OCI-LY7 (cell line): ENCODE results near the gene CTNNA3. TPM values are rescaled to one million over a fixed set of nuclear protein-coding genes. Genes with fewer than 3 reads are reported as not detected.

Source experiments
- BruUV-seq: library from RNA; stranded (reverse); fragments of 400-500 nt; replicated peaks from 2 replicates; lab custom pipeline; 2021; lab: Mats Ljungman, UMichigan
- CTCF ChIA-PET: fragments of 300-600 bp; sonication (Branson Sonifier 250); formaldehyde crosslinking; loops from one replicate; lab custom pipeline; 2022; ENCODE audit warnings: antibody characterized with exemption; ENCODE audit not compliant: unreplicated experiment; lab: Charles Lee
- POLR2A ChIA-PET: fragments of 300-600 bp; sonication (Branson Sonifier 250); formaldehyde crosslinking; loops from one replicate; lab custom pipeline; 2022; ENCODE audit warnings: antibody characterized with exemption; lab: Charles Lee
- DNase-seq: peaks from one replicate; pipeline ENCODE4 v3.0.0-alpha.2; 2015; ENCODE audit warnings: low spot score
- H2AFZ ChIP-seq: fragments of 200-600 bp; sonication (generic), shearing (Covaris generic); 2 replicates; pipeline ENCODE4 v1.6.1; 2014; ENCODE audit warnings: mild to moderate bottlenecking, antibody characterized with exemption, low read length, moderate library complexity
- H3K27ac ChIP-seq: fragments of 200-600 bp; sonication (generic); 2 replicates; pipeline ENCODE4 v1.5.1; 2014; ENCODE audit warnings: mixed run types, low read depth, mild to moderate bottlenecking, moderate library complexity, low read length, inconsistent platforms; ENCODE audit not compliant: poor library complexity, severe bottlenecking
- H3K36me3 ChIP-seq: fragments of 200-600 bp; sonication (generic); 2 replicates; pipeline ENCODE4 v1.6.1; 2014; ENCODE audit warnings: mild to moderate bottlenecking, antibody characterized with exemption, low read length, moderate library complexity, mixed read lengths; ENCODE audit not compliant: insufficient read depth
- H3K4me1 ChIP-seq: fragments of 200-600 bp; sonication (generic); 2 replicates; pipeline ENCODE4 v1.5.1; 2014; ENCODE audit warnings: mild to moderate bottlenecking, low read length; ENCODE audit not compliant: insufficient read depth, poor library complexity, severe bottlenecking
- H3K4me2 ChIP-seq: fragments of 200-600 bp; sonication (generic); 2 replicates; pipeline ENCODE4 v1.6.1; 2014; ENCODE audit warnings: mild to moderate bottlenecking, low read length
- H3K4me3 ChIP-seq: fragments of 200-600 bp; sonication (generic); 2 replicates; pipeline ENCODE4 v1.5.1; 2014; ENCODE audit warnings: mild to moderate bottlenecking, low read depth, low read length; ENCODE audit not compliant: poor library complexity, severe bottlenecking
- H3K79me2 ChIP-seq: fragments of 200-600 bp; sonication (generic); 2 replicates; pipeline ENCODE4 v1.6.1; 2016; ENCODE audit warnings: low read depth, mild to moderate bottlenecking, low read length, moderate library complexity, mixed read lengths; ENCODE audit not compliant: insufficient read depth
- H3K9me2 ChIP-seq: fragments of 200-600 bp; sonication (generic); 2 replicates; pipeline ENCODE4 v1.6.1; 2016; ENCODE audit warnings: mild to moderate bottlenecking, low read length, mixed read lengths; ENCODE audit not compliant: insufficient read depth
- H3K9me3 ChIP-seq: fragments of 200-600 bp; sonication (generic); 2 replicates; pipeline ENCODE4 v1.6.1; 2014; ENCODE audit warnings: mild to moderate bottlenecking, mixed run types, low read length, mixed read lengths
- H4K20me1 ChIP-seq: fragments of 200-600 bp; sonication (generic); 2 replicates; pipeline ENCODE4 v1.6.1; 2014; ENCODE audit warnings: mild to moderate bottlenecking, antibody characterized with exemption, low read length, moderate library complexity, mixed read lengths; ENCODE audit not compliant: insufficient read depth
- EZH2phosphoT487 ChIP-seq: fragments of 200-600 bp; sonication (generic); IDR thresholded peaks from 2 replicates; pipeline ENCODE4 v1.6.1; 2018; ENCODE audit warnings: low read depth, borderline replicate concordance, mild to moderate bottlenecking, mixed run types, antibody characterized with exemption, low read length, moderate library complexity, mixed read lengths
- intact Hi-C: fragments of 100-400 bp; cut with micrococcal nuclease; formaldehyde crosslinking; loops from one replicate; pipeline ENCODE4 v1.10.0; 2022; ENCODE audit not compliant: unreplicated experiment
- total RNA-seq, 2 experiments: library from RNA; depleted of rRNA in 1 of 2; stranded (reverse); fragments of >200 nt in 1 of 2; shearing (Covaris generic) in 1 of 2; gene quantifications; 2 replicates each; pipeline ENCODE4 v1.2.3, GENCODE V29; 2014 to 2022
- TF ChIP-seq, protein P1 (sequence below): fragments of 200-600 bp; sonication (generic); conservative IDR thresholded peaks from 2 replicates; pipeline ENCODE4 v1.5.1; 2014; ENCODE audit warnings: mild to moderate bottlenecking, antibody characterized with exemption, low read length, moderate library complexity, mixed read lengths

Gene CTNNA3
- total RNA-seq, 2 experiments from 2014 or later: not detected

DNA sequence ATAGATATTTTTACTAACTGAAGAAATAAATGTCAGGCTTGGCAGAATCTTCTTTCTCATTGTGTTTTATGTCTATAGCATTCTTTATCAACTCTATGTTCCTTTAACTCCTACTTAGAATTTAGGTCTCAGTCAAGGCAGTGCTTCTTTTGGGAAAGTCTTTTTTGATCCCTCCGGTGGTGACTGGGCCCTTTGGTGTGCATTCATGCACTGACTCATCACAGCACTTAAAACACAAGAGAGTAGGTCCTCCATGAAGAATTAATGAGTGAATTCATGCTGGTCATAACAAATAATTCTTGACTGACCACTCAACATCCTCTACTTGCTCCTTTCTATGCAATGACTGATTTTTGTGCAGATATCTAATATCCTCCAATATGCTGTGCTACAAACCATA is 1229.0 kb downstream of the CTNNA3 start:
- Histone ChIP-seq H3K36me3 (no peaks in the 10 kb centered on the region), H2AFZ (no peak overlapping the region), H3K4me1 (no peaks in the 10 kb centered on the region), H3K9me2 (no peaks in the 10 kb centered on the region), H3K4me2 (no peak overlapping the region), H3K9me3 (no peaks in the 10 kb centered on the region), H3K27ac (no peak overlapping the region), H3K79me2 (no peaks in the 10 kb centered on the region), H4K20me1 (no peaks in the 10 kb centered on the region), H3K4me3 (no peak overlapping the region)
- ChIA-PET POLR2A (no interaction called here), CTCF (no interaction called here)
- no TSS peak for BruUV-seq
- intact Hi-C loops: no loop called here
- TF ChIP-seq, protein P1, sequence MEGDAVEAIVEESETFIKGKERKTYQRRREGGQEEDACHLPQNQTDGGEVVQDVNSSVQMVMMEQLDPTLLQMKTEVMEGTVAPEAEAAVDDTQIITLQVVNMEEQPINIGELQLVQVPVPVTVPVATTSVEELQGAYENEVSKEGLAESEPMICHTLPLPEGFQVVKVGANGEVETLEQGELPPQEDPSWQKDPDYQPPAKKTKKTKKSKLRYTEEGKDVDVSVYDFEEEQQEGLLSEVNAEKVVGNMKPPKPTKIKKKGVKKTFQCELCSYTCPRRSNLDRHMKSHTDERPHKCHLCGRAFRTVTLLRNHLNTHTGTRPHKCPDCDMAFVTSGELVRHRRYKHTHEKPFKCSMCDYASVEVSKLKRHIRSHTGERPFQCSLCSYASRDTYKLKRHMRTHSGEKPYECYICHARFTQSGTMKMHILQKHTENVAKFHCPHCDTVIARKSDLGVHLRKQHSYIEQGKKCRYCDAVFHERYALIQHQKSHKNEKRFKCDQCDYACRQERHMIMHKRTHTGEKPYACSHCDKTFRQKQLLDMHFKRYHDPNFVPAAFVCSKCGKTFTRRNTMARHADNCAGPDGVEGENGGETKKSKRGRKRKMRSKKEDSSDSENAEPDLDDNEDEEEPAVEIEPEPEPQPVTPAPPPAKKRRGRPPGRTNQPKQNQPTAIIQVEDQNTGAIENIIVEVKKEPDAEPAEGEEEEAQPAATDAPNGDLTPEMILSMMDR: no peak
- no peak for TF ChIP-seq EZH2phosphoT487
- no peak for DNase-seq

DNA sequence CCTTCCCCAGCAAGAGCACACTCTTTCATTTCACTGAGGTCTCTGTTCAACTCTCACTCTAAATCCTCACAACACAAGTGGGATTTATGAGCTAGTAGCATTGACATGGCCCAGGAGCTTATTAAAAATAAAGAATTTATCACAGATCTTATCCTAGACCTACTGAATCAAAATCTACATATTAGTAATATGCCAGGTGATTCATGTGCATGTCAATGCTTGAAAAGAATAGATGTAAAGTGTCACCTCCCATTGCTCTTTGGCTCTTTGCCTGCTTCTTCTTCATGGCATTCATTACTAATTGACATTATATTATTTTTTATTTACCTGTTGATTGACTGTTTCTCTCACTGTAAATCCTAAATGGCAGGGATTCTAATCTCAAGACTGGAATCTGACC is 1229.4 kb downstream of the CTNNA3 start:
- Histone ChIP-seq H2AFZ (no peak overlapping the region), H3K27ac (no peak overlapping the region), H3K4me3 (no peak overlapping the region), H3K4me1 (no peaks in the 10 kb centered on the region), H3K9me3 (no peaks in the 10 kb centered on the region), H3K36me3 (no peaks in the 10 kb centered on the region), H3K4me2 (no peak overlapping the region), H3K79me2 (no peaks in the 10 kb centered on the region), H4K20me1 (no peaks in the 10 kb centered on the region), H3K9me2 (no peaks in the 10 kb centered on the region)
- ChIA-PET POLR2A (no interaction called here), CTCF (no interaction called here)
- intact Hi-C loops: no loop called here
- DNase-seq: no peak
- BruUV-seq: no TSS peak
- TF ChIP-seq EZH2phosphoT487: no peak
- TF ChIP-seq, protein P1: no peak

- Histone ChIP-seq H3K4me2 (no peak overlapping the region), H3K27ac (no peak overlapping the region), H3K4me3 (no peak overlapping the region), H3K4me1 (no peaks in the 10 kb centered on the region), H4K20me1 (no peaks in the 10 kb centered on the region), H2AFZ (no peak overlapping the region), H3K9me3 (no peaks in the 10 kb centered on the region), H3K79me2 (no peaks in the 10 kb centered on the region), H3K9me2 (no peaks in the 10 kb centered on the region), H3K36me3 (no peaks in the 10 kb centered on the region)
- no peak for DNase-seq
- TF ChIP-seq EZH2phosphoT487: no peak
- TF ChIP-seq, protein P1: no peak
- ChIA-PET CTCF (no interaction called here), POLR2A (no interaction called here)
- BruUV-seq: no TSS peak
- intact Hi-C loops: no loop called here
These were observed 1232.4 kb downstream of the CTNNA3 start for GRCh38 chr10:66463611-66464010.
